ENCODE measurements around the gene DISC1.

GRCh38 chr1:231929311-231929710, 302.7 kb downstream of the DISC1 start:
- TF ChIP-seq, protein P1, sequence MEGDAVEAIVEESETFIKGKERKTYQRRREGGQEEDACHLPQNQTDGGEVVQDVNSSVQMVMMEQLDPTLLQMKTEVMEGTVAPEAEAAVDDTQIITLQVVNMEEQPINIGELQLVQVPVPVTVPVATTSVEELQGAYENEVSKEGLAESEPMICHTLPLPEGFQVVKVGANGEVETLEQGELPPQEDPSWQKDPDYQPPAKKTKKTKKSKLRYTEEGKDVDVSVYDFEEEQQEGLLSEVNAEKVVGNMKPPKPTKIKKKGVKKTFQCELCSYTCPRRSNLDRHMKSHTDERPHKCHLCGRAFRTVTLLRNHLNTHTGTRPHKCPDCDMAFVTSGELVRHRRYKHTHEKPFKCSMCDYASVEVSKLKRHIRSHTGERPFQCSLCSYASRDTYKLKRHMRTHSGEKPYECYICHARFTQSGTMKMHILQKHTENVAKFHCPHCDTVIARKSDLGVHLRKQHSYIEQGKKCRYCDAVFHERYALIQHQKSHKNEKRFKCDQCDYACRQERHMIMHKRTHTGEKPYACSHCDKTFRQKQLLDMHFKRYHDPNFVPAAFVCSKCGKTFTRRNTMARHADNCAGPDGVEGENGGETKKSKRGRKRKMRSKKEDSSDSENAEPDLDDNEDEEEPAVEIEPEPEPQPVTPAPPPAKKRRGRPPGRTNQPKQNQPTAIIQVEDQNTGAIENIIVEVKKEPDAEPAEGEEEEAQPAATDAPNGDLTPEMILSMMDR (IDR thresholded peaks at IDR 0.05), result no peak
- TF ChIP-seq TCF7L2 (IDR thresholded peaks at IDR 0.05; ENCODE audit: low read depth, low read length) (no peak), POLR2AphosphoS5 (IDR thresholded peaks at IDR 0.05; ENCODE audit: low read depth, low read length) (no peak), SIN3A (IDR thresholded peaks at IDR 0.05; ENCODE audit: borderline replicate concordance, insufficient read depth, low read depth, low read length) (no peak), REST (IDR thresholded peaks at IDR 0.05; ENCODE audit: insufficient read depth in 1 of 2, low read depth in 2 of 2, low read length in 1 of 2) (no peak)
